Activated B cell treated with CpG ODN at 0.5 μM for 24 hours (primary cell): ENCODE results near the gene MRLN. TPM values are rescaled to one million over a fixed set of nuclear protein-coding genes. Genes with fewer than 3 reads are reported as not detected.

Experiments used
- ATAC-seq: fragments of 200-7000 bp; cut with Tn5 transposase; one replicate; pipeline ENCODE4 v1.10.0; 2021; ENCODE audit warnings: low read depth, mild to moderate bottlenecking, moderate library complexity
- CTCF ChIA-PET: fragments of 350-600 bp; sonication (Branson Sonifier 250); formaldehyde crosslinking; loops from one replicate; lab custom pipeline; 2021; ENCODE audit warnings: antibody characterized with exemption; lab: Charles Lee
- POLR2A ChIA-PET: fragments of 350-600 bp; sonication (Branson Sonifier 250); formaldehyde crosslinking; loops from one replicate; lab custom pipeline; 2021; ENCODE audit warnings: antibody characterized with exemption; lab: Charles Lee
- DNase-seq: peaks from one replicate; pipeline ENCODE4 v3.0.0; 2022
- H3K27ac Mint-ChIP-seq: one replicate; pipeline ENCODE4 v1.8.0; 2020; ENCODE audit warnings: mixed read lengths
- H3K27me3 Mint-ChIP-seq: one replicate; pipeline ENCODE4 v1.8.0; 2021; ENCODE audit warnings: mixed read lengths
- H3K36me3 Mint-ChIP-seq: one replicate; pipeline ENCODE4 v1.8.0; 2021; ENCODE audit warnings: low read depth, mixed read lengths
- H3K4me1 Mint-ChIP-seq: one replicate; pipeline ENCODE4 v1.8.0; 2021; ENCODE audit warnings: mixed read lengths
- H3K4me3 Mint-ChIP-seq: one replicate; pipeline ENCODE4 v1.8.0; 2020; ENCODE audit warnings: mild to moderate bottlenecking, mixed read lengths
- H3K9me3 Mint-ChIP-seq: one replicate; pipeline ENCODE4 v1.8.0; 2020; ENCODE audit warnings: mixed read lengths
- CTCF ChIP-seq: fragments of 200-600 bp; IDR thresholded peaks from one replicate; pipeline ENCODE4 v1.8.0; 2022; ENCODE audit warnings: antibody characterized with exemption, mild to moderate bottlenecking
- intact Hi-C: fragments of 100-400 bp; cut with micrococcal nuclease; formaldehyde crosslinking; loops from one replicate; pipeline ENCODE4 v1.15.1; 2024
- total RNA-seq: library from RNA; stranded (reverse); gene quantifications from 2 replicates; pipeline ENCODE4 v1.2.3, GENCODE V29; 2022

The MRLN gene
- total RNA-seq, 1 donor from 2014 or later = not detected

- no peaks in the 10 kb centered on the region for H3K36me3 Mint-ChIP-seq
- no peaks in the 10 kb centered on the region for H3K9me3 Mint-ChIP-seq
- H3K4me3 Mint-ChIP-seq = no peak overlapping the region
- no peak overlapping the region for H3K27ac Mint-ChIP-seq
- DNase-seq = no peak
- POLR2A ChIA-PET = no interaction called here
- peaks cover 2% of the 10 kb centered on the region for H3K27me3 Mint-ChIP-seq
- CTCF ChIA-PET = no interaction called here
- no peak for TF ChIP-seq CTCF
- no peak for ATAC-seq
- intact Hi-C loops = no loop called here
- no peaks in the 10 kb centered on the region for H3K4me1 Mint-ChIP-seq
Observed at GRCh38 chr10:59694936-59695335, 58.3 kb downstream of the MRLN start.

GRCh38 chr10:59692113-59692512, 61.1 kb downstream of the MRLN start:
- DNase-seq = no peak
- CTCF ChIA-PET = no interaction called here
- H3K4me3 Mint-ChIP-seq = no peak overlapping the region
- ATAC-seq = no peak
- intact Hi-C loops = no loop called here
- TF ChIP-seq CTCF = no peak
- POLR2A ChIA-PET = no interaction called here
- no peaks in the 10 kb centered on the region for H3K9me3 Mint-ChIP-seq
- H3K36me3 Mint-ChIP-seq = no peaks in the 10 kb centered on the region
- H3K27me3 Mint-ChIP-seq = no peaks in the 10 kb centered on the region
- no peak overlapping the region for H3K27ac Mint-ChIP-seq
- H3K4me1 Mint-ChIP-seq = peaks cover 9% of the 10 kb centered on the region

GRCh38 chr10:59688921-59689351, 64.3 kb downstream of the MRLN start:
- H3K4me1 Mint-ChIP-seq = peaks cover 9% of the 10 kb centered on the region
- H3K4me3 Mint-ChIP-seq = no peak overlapping the region
- ChIA-PET CTCF (no interaction called here), POLR2A (interaction anchor here (1.0 kb wide), 1 partner anchor 217 kb away, joined by 3 read pairs; the partner anchor contains the start of gene CCDC6)
- intact Hi-C loops = no loop called here
- ATAC-seq (peak; percentile 82), DNase-seq (no peak)
- H3K27ac Mint-ChIP-seq = no peak overlapping the region
- no peaks in the 10 kb centered on the region for H3K27me3 Mint-ChIP-seq
- no peaks in the 10 kb centered on the region for H3K9me3 Mint-ChIP-seq
- TF ChIP-seq CTCF = no peak
- H3K36me3 Mint-ChIP-seq = no peaks in the 10 kb centered on the region

GRCh38 chr10:59687657-59688056, 65.6 kb downstream of the MRLN start:
- ChIA-PET CTCF (no interaction called here), POLR2A (interaction anchor here (0.7 kb wide), 1 partner anchor 20 kb away, joined by 6 read pairs; no protein-coding TSS in a partner anchor)
- Mint-ChIP-seq H3K27me3 (no peaks in the 10 kb centered on the region), H3K36me3 (no peaks in the 10 kb centered on the region), H3K9me3 (no peaks in the 10 kb centered on the region), H3K27ac (no peak overlapping the region), H3K4me3 (no peak overlapping the region), H3K4me1 (peaks cover 9% of the 10 kb centered on the region)
- intact Hi-C loops = no loop called here
- ATAC-seq (no peak), DNase-seq (no peak)
- no peak for TF ChIP-seq CTCF

Other genes with a start within 250 kb of the MRLN start
- 0.81 and 1.2 TPM in 2 replicates for gene SLC16A9, start 43.6 kb downstream of the MRLN start, total RNA-seq
- 27.9 and 32.2 TPM in 2 replicates for gene CCDC6, start 153.1 kb upstream of the MRLN start, total RNA-seq